K562 (cell line): Measurements from ENCODE around the gene RPS6KA2. TPM values are rescaled to one million over a fixed set of nuclear protein-coding genes. Genes with fewer than 3 reads are reported as not detected.

Experiments used
- CBFA2T3 ChIP-seq: fragments of 450-650 bp; IDR thresholded peaks from 2 replicates; pipeline ENCODE4 v1.6.1; 2017
- ILF3 ChIP-seq: fragments of 450-650 bp; IDR thresholded peaks from 2 replicates; pipeline ENCODE4 v1.6.1; 2018; ENCODE audit warnings: antibody characterized with exemption, mild to moderate bottlenecking, moderate library complexity, borderline replicate concordance
- PBX2 ChIP-seq, 2 experiments: IDR thresholded peaks in 1 of 2; conservative IDR thresholded peaks in 1 of 2; 2 replicates each; pipeline ENCODE4 v1.6.1; 2016; ENCODE audit warnings: low read depth in 2 of 2, mild to moderate bottlenecking in 1 of 2, missing compliant biosample characterization in 1 of 2, missing genetic modification characterization in 1 of 2, moderate library complexity in 1 of 2
- ZFPM2 ChIP-seq: fragments of 250-450 bp; sonication (Bioruptor Pico); IDR thresholded peaks from 2 replicates; pipeline ENCODE4 v1.5.1; 2022; ENCODE audit warnings: mild to moderate bottlenecking
- ZNF407 ChIP-seq: fragments of 450-650 bp; IDR thresholded peaks from 2 replicates; pipeline ENCODE4 v1.6.1; 2016; ENCODE audit warnings: low read depth
- ZNF57 ChIP-seq: fragments of 450-650 bp; formaldehyde crosslinking; IDR thresholded peaks from 2 replicates; pipeline ENCODE4 v1.4.0; 2020; ENCODE audit warnings: mild to moderate bottlenecking, moderate library complexity
- polyA plus RNA-seq, 8 experiments: library from polyadenylated mRNA; depleted of rRNA in 4 of 8; stranded (reverse) in 5 of 8; unstranded in 3 of 8; fragments of >200 nt; fragmentation: Nextera tagmentation in 2 of 8; fragmentation: Illumina TruSeq in 1 of 8; extraction: Ambion mirVana in 2 of 8; extraction: Trizol in 1 of 8; gene quantifications; 2 replicates each; pipeline versions ENCODE4 v1.2.1 to v1.2.3, GENCODE V29; 2011 to 2014; ENCODE audit warnings: inconsistent platforms in 1 of 8, missing spikeins in 1 of 8
- total RNA-seq, 7 experiments: library from RNA; depleted of rRNA in 6 of 7; stranded (reverse); fragments of >200 nt in 6 of 7; fragmentation: Illumina TruSeq in 2 of 7; extraction: Trizol in 2 of 7; gene quantifications; 2 replicates each; pipeline versions ENCODE4 v1.2.1 to v1.2.3, GENCODE V29; 2011 to 2021; ENCODE audit warnings: low replicate concordance in 1 of 7
- TF ChIP-seq, protein P1 (sequence below): fragments of 450-650 bp; IDR thresholded peaks from 2 replicates; pipeline ENCODE4 v1.6.1; 2016
- TF ChIP-seq, protein P2 (sequence below): IDR thresholded peaks from 2 replicates; pipeline ENCODE4 v1.6.1; 2011; ENCODE audit not compliant: insufficient read length; ENCODE audit errors: extremely low read depth
- TF ChIP-seq, protein P3 (sequence below): sonication (generic); formaldehyde crosslinking; IDR thresholded peaks from 2 replicates; pipeline ENCODE4 v1.4.0; 2020; ENCODE audit warnings: mild to moderate bottlenecking, missing genetic modification reagents
- TF ChIP-seq, protein P4 (sequence below): sonication (generic); formaldehyde crosslinking; IDR thresholded peaks from 2 replicates; pipeline ENCODE4 v1.8.1; 2022; ENCODE audit warnings: missing genetic modification reagents

The RPS6KA2 gene
- total and polyA plus RNA-seq, 9 of the 15 experiments (the other 6 are each of a cell fraction or from before 2014, with no cell fraction given) = 0.29 to 1.00 (median 0.53) TPM

DNA sequence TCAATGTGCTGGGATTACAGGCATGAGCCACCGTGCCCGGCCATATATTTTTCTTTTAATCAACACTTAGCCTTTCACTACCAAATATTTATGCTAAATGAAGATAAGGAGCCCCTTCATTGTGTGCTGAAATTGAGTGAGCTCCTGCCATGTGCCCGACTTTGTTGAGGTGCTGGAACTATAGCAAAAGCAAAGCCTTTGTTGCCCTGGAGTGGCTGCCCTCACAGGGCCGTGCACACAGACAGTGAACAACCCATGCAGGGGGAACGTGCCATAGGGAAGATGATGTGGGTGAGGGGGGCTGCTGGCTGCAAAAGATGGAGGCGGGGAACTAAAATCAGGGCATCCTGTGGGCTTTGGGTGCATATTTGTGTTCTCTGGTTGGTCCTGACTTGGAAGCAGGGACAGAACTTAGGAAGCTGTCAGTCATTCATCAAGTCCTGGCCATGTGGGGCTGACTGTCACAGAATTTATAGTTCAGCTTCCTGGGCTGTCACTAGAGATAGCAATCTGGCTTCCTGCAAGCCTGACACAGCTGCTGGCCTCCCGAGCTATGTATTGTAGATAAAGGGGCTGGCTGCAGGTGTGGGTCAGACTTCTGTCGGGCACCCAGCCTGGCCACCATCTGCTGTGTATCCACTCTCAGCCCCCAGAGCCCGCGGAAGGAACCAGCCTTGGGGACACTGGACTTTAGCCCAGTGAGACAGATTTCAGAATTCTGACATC, 187.5 kb downstream of the RPS6KA2 start (continued):
- TF ChIP-seq, protein P1, sequence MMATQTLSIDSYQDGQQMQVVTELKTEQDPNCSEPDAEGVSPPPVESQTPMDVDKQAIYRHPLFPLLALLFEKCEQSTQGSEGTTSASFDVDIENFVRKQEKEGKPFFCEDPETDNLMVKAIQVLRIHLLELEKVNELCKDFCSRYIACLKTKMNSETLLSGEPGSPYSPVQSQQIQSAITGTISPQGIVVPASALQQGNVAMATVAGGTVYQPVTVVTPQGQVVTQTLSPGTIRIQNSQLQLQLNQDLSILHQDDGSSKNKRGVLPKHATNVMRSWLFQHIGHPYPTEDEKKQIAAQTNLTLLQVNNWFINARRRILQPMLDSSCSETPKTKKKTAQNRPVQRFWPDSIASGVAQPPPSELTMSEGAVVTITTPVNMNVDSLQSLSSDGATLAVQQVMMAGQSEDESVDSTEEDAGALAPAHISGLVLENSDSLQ = peak; percentile 87
- TF ChIP-seq ILF3 = no peak
- TF ChIP-seq CBFA2T3 = peak; percentile 53
- TF ChIP-seq ZFPM2 = no peak
- TF ChIP-seq, protein P2, sequence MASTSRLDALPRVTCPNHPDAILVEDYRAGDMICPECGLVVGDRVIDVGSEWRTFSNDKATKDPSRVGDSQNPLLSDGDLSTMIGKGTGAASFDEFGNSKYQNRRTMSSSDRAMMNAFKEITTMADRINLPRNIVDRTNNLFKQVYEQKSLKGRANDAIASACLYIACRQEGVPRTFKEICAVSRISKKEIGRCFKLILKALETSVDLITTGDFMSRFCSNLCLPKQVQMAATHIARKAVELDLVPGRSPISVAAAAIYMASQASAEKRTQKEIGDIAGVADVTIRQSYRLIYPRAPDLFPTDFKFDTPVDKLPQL = no peak
- no peak for TF ChIP-seq PBX2 (CRISPR knock-in tag; IDR thresholded peaks at IDR 0.05; ENCODE audit: low read depth)
- TF ChIP-seq PBX2 (tag; conservative IDR thresholded peaks at IDR 0.05; ENCODE audit: low read depth) = peak; percentile 74
- TF ChIP-seq, protein P3, sequence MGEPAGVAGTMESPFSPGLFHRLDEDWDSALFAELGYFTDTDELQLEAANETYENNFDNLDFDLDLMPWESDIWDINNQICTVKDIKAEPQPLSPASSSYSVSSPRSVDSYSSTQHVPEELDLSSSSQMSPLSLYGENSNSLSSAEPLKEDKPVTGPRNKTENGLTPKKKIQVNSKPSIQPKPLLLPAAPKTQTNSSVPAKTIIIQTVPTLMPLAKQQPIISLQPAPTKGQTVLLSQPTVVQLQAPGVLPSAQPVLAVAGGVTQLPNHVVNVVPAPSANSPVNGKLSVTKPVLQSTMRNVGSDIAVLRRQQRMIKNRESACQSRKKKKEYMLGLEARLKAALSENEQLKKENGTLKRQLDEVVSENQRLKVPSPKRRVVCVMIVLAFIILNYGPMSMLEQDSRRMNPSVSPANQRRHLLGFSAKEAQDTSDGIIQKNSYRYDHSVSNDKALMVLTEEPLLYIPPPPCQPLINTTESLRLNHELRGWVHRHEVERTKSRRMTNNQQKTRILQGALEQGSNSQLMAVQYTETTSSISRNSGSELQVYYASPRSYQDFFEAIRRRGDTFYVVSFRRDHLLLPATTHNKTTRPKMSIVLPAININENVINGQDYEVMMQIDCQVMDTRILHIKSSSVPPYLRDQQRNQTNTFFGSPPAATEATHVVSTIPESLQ (CRISPR knock-in tag) = no peak
- TF ChIP-seq, protein P4, sequence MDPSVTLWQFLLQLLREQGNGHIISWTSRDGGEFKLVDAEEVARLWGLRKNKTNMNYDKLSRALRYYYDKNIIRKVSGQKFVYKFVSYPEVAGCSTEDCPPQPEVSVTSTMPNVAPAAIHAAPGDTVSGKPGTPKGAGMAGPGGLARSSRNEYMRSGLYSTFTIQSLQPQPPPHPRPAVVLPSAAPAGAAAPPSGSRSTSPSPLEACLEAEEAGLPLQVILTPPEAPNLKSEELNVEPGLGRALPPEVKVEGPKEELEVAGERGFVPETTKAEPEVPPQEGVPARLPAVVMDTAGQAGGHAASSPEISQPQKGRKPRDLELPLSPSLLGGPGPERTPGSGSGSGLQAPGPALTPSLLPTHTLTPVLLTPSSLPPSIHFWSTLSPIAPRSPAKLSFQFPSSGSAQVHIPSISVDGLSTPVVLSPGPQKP (CRISPR knock-in tag) = no peak
- no peak for TF ChIP-seq ZNF57 (CRISPR knock-in tag)
- TF ChIP-seq ZNF407 = no peak
